Sigmoid colon (tissue), 4 donors: ENCODE results near the gene PDLIM5.

Experiments used
- POLR2A ChIP-seq, 2 donors: fragments of 450-650 bp; IDR thresholded peaks; one replicate each; pipeline ENCODE4 v1.6.1; 2016; ENCODE audit warnings: antibody characterized with exemption in 2 of 2, mild to moderate bottlenecking in 2 of 2, moderate library complexity in 2 of 2
- POLR2AphosphoS5 ChIP-seq, 4 donors: sonication (generic); formaldehyde crosslinking; IDR thresholded peaks; one replicate each; pipeline ENCODE4 v1.6.1; 2017; ENCODE audit warnings: antibody characterized with exemption in 4 of 4

- TF ChIP-seq POLR2A (IDR thresholded peaks at IDR 0.05), result no peak
- TF ChIP-seq POLR2AphosphoS5 (IDR thresholded peaks at IDR 0.05), result no peak
Observed at GRCh38 chr4:94561249-94562024, 109.7 kb downstream of the PDLIM5 start.
